WTC11 (cell line): ENCODE data around the gene PYGB. TPM values are rescaled to one million over a fixed set of nuclear protein-coding genes. Genes with fewer than 3 reads are reported as not detected.

ENCODE experiments used
- ATAC-seq: fragments of 200-7000 bp; cut with Tn5 transposase; 2 replicates; pipeline ENCODE4 v1.10.0; 2021; ENCODE audit warnings: mild to moderate bottlenecking, moderate library complexity
- CTCF ChIA-PET: fragments of 300-600 bp; sonication (Branson Sonifier 250); formaldehyde crosslinking; loops from one replicate; lab custom pipeline; 2021; ENCODE audit warnings: antibody characterized with exemption; lab: Charles Lee
- POLR2A ChIA-PET: fragments of 350-600 bp; sonication (Branson Sonifier 250); formaldehyde crosslinking; loops from one replicate; lab custom pipeline; 2021; ENCODE audit warnings: antibody characterized with exemption; lab: Charles Lee
- DNase-seq: peaks from one replicate; pipeline ENCODE4 v3.0.0; 2021; ENCODE audit warnings: low spot score
- H3K27ac Mint-ChIP-seq: 2 replicates; pipeline ENCODE4 v1.8.0; 2021; ENCODE audit warnings: mixed read lengths
- H3K27me3 Mint-ChIP-seq: 2 replicates; pipeline ENCODE4 v1.8.0; 2021; ENCODE audit warnings: low read depth, mild to moderate bottlenecking, moderate library complexity, mixed read lengths
- H3K36me3 Mint-ChIP-seq: 2 replicates; pipeline ENCODE4 v1.8.0; 2021; ENCODE audit warnings: mixed read lengths
- H3K4me1 Mint-ChIP-seq: 2 replicates; pipeline ENCODE4 v1.8.0; 2022; ENCODE audit warnings: mixed read lengths
- H3K4me3 Mint-ChIP-seq: 2 replicates; pipeline ENCODE4 v1.8.0; 2021; ENCODE audit warnings: mild to moderate bottlenecking, moderate library complexity, mixed read lengths
- H3K9me3 Mint-ChIP-seq: 2 replicates; pipeline ENCODE4 v1.8.0; 2021; ENCODE audit warnings: mixed read lengths
- CREB1 ChIP-seq: sonication (generic); formaldehyde crosslinking; IDR thresholded peaks from 2 replicates; pipeline ENCODE4 v1.8.0; 2023; ENCODE audit warnings: mild to moderate bottlenecking, missing genetic modification reagents
- ELF4 ChIP-seq: sonication (generic); formaldehyde crosslinking; IDR thresholded peaks from 2 replicates; pipeline ENCODE4 v1.8.1; 2022; ENCODE audit warnings: low read depth, mild to moderate bottlenecking, moderate library complexity, missing genetic modification reagents
- ESRRA ChIP-seq: sonication (generic); formaldehyde crosslinking; IDR thresholded peaks from 2 replicates; pipeline ENCODE4 v1.8.1; 2022; ENCODE audit warnings: mild to moderate bottlenecking, missing genetic modification reagents, borderline replicate concordance
- GTF2I ChIP-seq: fragments of 250-450 bp; sonication (Bioruptor Pico); conservative IDR thresholded peaks from 2 replicates; pipeline ENCODE4 v1.4.0; 2021; ENCODE audit warnings: mild to moderate bottlenecking
- KAT7 ChIP-seq: sonication (generic); formaldehyde crosslinking; IDR thresholded peaks from 2 replicates; pipeline ENCODE4 v1.8.1; 2023; ENCODE audit warnings: missing genetic modification reagents, mild to moderate bottlenecking, borderline replicate concordance
- MAX ChIP-seq: sonication (generic); formaldehyde crosslinking; IDR thresholded peaks from 2 replicates; pipeline ENCODE4 v1.8.0; 2022; ENCODE audit warnings: mild to moderate bottlenecking, missing genetic modification reagents
- MYBL2 ChIP-seq: sonication (generic); formaldehyde crosslinking; IDR thresholded peaks from 2 replicates; pipeline ENCODE4 v1.8.1; 2023; ENCODE audit warnings: mild to moderate bottlenecking, moderate library complexity, missing genetic modification reagents
- NFE2L1 ChIP-seq: sonication (generic); formaldehyde crosslinking; IDR thresholded peaks from 2 replicates; pipeline ENCODE4 v1.8.1; 2023; ENCODE audit warnings: missing genetic modification reagents
- OVOL2 ChIP-seq: fragments of 250-450 bp; sonication (Bioruptor Pico); IDR thresholded peaks from 2 replicates; pipeline ENCODE4 v1.9.0; 2021; ENCODE audit warnings: mild to moderate bottlenecking, borderline replicate concordance
- RELA ChIP-seq: sonication (generic); formaldehyde crosslinking; IDR thresholded peaks from 2 replicates; pipeline ENCODE4 v1.8.1; 2022; ENCODE audit warnings: missing genetic modification reagents, mild to moderate bottlenecking, borderline replicate concordance
- SP1 ChIP-seq: sonication (generic); formaldehyde crosslinking; conservative IDR thresholded peaks from 2 replicates; pipeline ENCODE4 v1.8.1; 2022; ENCODE audit warnings: missing genetic modification reagents
- TP53 ChIP-seq: sonication (generic); formaldehyde crosslinking; IDR thresholded peaks from 2 replicates; pipeline ENCODE4 v1.8.1; 2023; ENCODE audit warnings: mild to moderate bottlenecking, missing genetic modification reagents
- ZNF138 ChIP-seq: sonication (generic); formaldehyde crosslinking; conservative IDR thresholded peaks from 2 replicates; pipeline ENCODE4 v1.8.1; 2022; ENCODE audit warnings: mild to moderate bottlenecking, moderate library complexity, missing genetic modification reagents
- ZNF232 ChIP-seq: sonication (generic); formaldehyde crosslinking; IDR thresholded peaks from 2 replicates; pipeline ENCODE4 v1.8.0; 2022; ENCODE audit warnings: mild to moderate bottlenecking, missing genetic modification reagents
- ZNF317 ChIP-seq: sonication (generic); formaldehyde crosslinking; IDR thresholded peaks from 2 replicates; pipeline ENCODE4 v1.8.1; 2023; ENCODE audit warnings: low read depth, mild to moderate bottlenecking, moderate library complexity, missing genetic modification reagents, borderline replicate concordance
- ZNF396 ChIP-seq: fragments of 250-450 bp; sonication (Bioruptor Pico); IDR thresholded peaks from 2 replicates; pipeline ENCODE4 v1.8.0; 2021; ENCODE audit warnings: mild to moderate bottlenecking, moderate library complexity, borderline replicate concordance
- total RNA-seq: library from RNA; stranded (reverse); gene quantifications from 3 replicates; pipeline ENCODE4 v1.2.3, GENCODE V29; 2021
- TF ChIP-seq, protein P1 (sequence below): sonication (generic); formaldehyde crosslinking; IDR thresholded peaks from 2 replicates; pipeline ENCODE4 v1.8.1; 2022; ENCODE audit warnings: missing genetic modification reagents, borderline replicate concordance
- TF ChIP-seq, protein P2 (sequence below): fragments of 250-450 bp; sonication (Bioruptor Pico); IDR thresholded peaks from 2 replicates; pipeline ENCODE4 v1.9.0; 2021; ENCODE audit warnings: mild to moderate bottlenecking
- TF ChIP-seq, protein P3 (sequence below): sonication (generic); formaldehyde crosslinking; IDR thresholded peaks from 2 replicates; pipeline ENCODE4 v1.8.0; 2023; ENCODE audit warnings: missing genetic modification reagents, mild to moderate bottlenecking, borderline replicate concordance
- TF ChIP-seq, protein P4 (sequence below): sonication (generic); formaldehyde crosslinking; IDR thresholded peaks from 2 replicates; pipeline ENCODE4 v1.8.0; 2022; ENCODE audit warnings: mild to moderate bottlenecking, missing genetic modification reagents
- TF ChIP-seq, protein P5 (sequence below): sonication (generic); formaldehyde crosslinking; IDR thresholded peaks from 2 replicates; pipeline ENCODE4 v1.8.0; 2022; ENCODE audit warnings: mild to moderate bottlenecking, missing genetic modification reagents
- TF ChIP-seq, protein P6 (sequence below): fragments of 250-450 bp; sonication (Bioruptor Pico); IDR thresholded peaks from 2 replicates; pipeline ENCODE4 v1.9.0; 2021; ENCODE audit warnings: moderate library complexity, mild to moderate bottlenecking, inconsistent platforms, borderline replicate concordance

The PYGB gene
- total RNA-seq, 1 experiment from 2014 or later, result 48.5 TPM

- Mint-ChIP-seq H3K4me1 (peaks cover 36% of the 10 kb centered on the region), H3K9me3 (peaks cover 18% of the 10 kb centered on the region), H3K27ac (peak overlapping the region; percentile 66), H3K27me3 (no peaks in the 10 kb centered on the region), H3K36me3 (peaks cover 38% of the 10 kb centered on the region), H3K4me3 (no peak overlapping the region)
- ATAC-seq, result no peak
- POLR2A ChIA-PET, result interaction anchor here (0.5 kb wide), 1 partner anchor 198 kb away, joined by 4 read pairs; no protein-coding TSS in a partner anchor
- CTCF ChIA-PET, result interaction anchor here (0.9 to 1.5 kb wide), 4 partner anchors 9 to 71 kb away, joined by 3 to 10 read pairs (median 4); no protein-coding TSS in a partner anchor
- TF ChIP-seq, protein P1, sequence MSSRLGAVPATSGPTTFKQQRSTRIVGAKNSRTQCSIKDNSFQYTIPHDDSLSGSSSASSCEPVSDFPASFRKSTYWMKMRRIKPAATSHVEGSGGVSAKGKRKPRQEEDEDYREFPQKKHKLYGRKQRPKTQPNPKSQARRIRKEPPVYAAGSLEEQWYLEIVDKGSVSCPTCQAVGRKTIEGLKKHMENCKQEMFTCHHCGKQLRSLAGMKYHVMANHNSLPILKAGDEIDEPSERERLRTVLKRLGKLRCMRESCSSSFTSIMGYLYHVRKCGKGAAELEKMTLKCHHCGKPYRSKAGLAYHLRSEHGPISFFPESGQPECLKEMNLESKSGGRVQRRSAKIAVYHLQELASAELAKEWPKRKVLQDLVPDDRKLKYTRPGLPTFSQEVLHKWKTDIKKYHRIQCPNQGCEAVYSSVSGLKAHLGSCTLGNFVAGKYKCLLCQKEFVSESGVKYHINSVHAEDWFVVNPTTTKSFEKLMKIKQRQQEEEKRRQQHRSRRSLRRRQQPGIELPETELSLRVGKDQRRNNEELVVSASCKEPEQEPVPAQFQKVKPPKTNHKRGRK (CRISPR knock-in tag), result no peak
- no peak for TF ChIP-seq OVOL2 (CRISPR knock-in tag)
- TF ChIP-seq, protein P2, sequence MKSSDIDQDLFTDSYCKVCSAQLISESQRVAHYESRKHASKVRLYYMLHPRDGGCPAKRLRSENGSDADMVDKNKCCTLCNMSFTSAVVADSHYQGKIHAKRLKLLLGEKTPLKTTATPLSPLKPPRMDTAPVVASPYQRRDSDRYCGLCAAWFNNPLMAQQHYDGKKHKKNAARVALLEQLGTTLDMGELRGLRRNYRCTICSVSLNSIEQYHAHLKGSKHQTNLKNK (CRISPR knock-in tag), result no peak
- TF ChIP-seq, protein P3, sequence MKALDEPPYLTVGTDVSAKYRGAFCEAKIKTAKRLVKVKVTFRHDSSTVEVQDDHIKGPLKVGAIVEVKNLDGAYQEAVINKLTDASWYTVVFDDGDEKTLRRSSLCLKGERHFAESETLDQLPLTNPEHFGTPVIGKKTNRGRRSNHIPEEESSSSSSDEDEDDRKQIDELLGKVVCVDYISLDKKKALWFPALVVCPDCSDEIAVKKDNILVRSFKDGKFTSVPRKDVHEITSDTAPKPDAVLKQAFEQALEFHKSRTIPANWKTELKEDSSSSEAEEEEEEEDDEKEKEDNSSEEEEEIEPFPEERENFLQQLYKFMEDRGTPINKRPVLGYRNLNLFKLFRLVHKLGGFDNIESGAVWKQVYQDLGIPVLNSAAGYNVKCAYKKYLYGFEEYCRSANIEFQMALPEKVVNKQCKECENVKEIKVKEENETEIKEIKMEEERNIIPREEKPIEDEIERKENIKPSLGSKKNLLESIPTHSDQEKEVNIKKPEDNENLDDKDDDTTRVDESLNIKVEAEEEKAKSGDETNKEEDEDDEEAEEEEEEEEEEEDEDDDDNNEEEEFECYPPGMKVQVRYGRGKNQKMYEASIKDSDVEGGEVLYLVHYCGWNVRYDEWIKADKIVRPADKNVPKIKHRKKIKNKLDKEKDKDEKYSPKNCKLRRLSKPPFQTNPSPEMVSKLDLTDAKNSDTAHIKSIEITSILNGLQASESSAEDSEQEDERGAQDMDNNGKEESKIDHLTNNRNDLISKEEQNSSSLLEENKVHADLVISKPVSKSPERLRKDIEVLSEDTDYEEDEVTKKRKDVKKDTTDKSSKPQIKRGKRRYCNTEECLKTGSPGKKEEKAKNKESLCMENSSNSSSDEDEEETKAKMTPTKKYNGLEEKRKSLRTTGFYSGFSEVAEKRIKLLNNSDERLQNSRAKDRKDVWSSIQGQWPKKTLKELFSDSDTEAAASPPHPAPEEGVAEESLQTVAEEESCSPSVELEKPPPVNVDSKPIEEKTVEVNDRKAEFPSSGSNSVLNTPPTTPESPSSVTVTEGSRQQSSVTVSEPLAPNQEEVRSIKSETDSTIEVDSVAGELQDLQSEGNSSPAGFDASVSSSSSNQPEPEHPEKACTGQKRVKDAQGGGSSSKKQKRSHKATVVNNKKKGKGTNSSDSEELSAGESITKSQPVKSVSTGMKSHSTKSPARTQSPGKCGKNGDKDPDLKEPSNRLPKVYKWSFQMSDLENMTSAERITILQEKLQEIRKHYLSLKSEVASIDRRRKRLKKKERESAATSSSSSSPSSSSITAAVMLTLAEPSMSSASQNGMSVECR (CRISPR knock-in tag), result no peak
- TF ChIP-seq ELF4 (CRISPR knock-in tag), result no peak
- no peak for TF ChIP-seq ZNF317 (CRISPR knock-in tag)
- TF ChIP-seq SP1 (CRISPR knock-in tag), result no peak
- no peak for TF ChIP-seq KAT7 (CRISPR knock-in tag)
- no peak for TF ChIP-seq MYBL2 (CRISPR knock-in tag)
- TF ChIP-seq ZNF138 (CRISPR knock-in tag), result no peak
- TF ChIP-seq ESRRA (CRISPR knock-in tag), result no peak
- no peak for TF ChIP-seq RELA (CRISPR knock-in tag)
- TF ChIP-seq, all 79 proteins: peak for 0
- DNase-seq, result no peak
Observed at GRCh38 chr20:25327521-25328235, 79.8 kb downstream of the PYGB start.

GRCh38 chr20:25328954-25329498 lies 81.1 kb downstream of the PYGB start:
- peaks cover 23% of the 10 kb centered on the region for H3K9me3 Mint-ChIP-seq
- peak overlapping the region; percentile 23; the same call in 1 of the 2 replicates for H3K27ac Mint-ChIP-seq
- H3K36me3 Mint-ChIP-seq, result peaks cover 35% of the 10 kb centered on the region
- DNase-seq (no peak), ATAC-seq (no peak)
- ChIA-PET POLR2A (no interaction called here), CTCF (no interaction called here)
- H3K4me3 Mint-ChIP-seq, result no peak overlapping the region
- H3K4me1 Mint-ChIP-seq, result peaks cover 29% of the 10 kb centered on the region
- H3K27me3 Mint-ChIP-seq, result no peaks in the 10 kb centered on the region
- TF ChIP-seq TP53 (CRISPR knock-in tag), result no peak
- TF ChIP-seq MAX (CRISPR knock-in tag), result no peak
- TF ChIP-seq, protein P2 (CRISPR knock-in tag), result no peak
- TF ChIP-seq, protein P4, sequence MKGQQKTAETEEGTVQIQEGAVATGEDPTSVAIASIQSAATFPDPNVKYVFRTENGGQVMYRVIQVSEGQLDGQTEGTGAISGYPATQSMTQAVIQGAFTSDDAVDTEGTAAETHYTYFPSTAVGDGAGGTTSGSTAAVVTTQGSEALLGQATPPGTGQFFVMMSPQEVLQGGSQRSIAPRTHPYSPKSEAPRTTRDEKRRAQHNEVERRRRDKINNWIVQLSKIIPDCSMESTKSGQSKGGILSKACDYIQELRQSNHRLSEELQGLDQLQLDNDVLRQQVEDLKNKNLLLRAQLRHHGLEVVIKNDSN (CRISPR knock-in tag), result no peak
- no peak for TF ChIP-seq RELA (CRISPR knock-in tag)
- TF ChIP-seq GTF2I (CRISPR knock-in tag), result no peak
- no peak for TF ChIP-seq ZNF396 (CRISPR knock-in tag)
- TF ChIP-seq, protein P5, sequence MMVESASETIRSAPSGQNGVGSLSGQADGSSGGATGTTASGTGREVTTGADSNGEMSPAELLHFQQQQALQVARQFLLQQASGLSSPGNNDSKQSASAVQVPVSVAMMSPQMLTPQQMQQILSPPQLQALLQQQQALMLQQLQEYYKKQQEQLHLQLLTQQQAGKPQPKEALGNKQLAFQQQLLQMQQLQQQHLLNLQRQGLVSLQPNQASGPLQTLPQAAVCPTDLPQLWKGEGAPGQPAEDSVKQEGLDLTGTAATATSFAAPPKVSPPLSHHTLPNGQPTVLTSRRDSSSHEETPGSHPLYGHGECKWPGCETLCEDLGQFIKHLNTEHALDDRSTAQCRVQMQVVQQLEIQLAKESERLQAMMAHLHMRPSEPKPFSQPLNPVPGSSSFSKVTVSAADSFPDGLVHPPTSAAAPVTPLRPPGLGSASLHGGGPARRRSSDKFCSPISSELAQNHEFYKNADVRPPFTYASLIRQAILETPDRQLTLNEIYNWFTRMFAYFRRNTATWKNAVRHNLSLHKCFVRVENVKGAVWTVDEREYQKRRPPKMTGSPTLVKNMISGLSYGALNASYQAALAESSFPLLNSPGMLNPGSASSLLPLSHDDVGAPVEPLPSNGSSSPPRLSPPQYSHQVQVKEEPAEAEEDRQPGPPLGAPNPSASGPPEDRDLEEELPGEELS (CRISPR knock-in tag), result no peak
- TF ChIP-seq, protein P6, sequence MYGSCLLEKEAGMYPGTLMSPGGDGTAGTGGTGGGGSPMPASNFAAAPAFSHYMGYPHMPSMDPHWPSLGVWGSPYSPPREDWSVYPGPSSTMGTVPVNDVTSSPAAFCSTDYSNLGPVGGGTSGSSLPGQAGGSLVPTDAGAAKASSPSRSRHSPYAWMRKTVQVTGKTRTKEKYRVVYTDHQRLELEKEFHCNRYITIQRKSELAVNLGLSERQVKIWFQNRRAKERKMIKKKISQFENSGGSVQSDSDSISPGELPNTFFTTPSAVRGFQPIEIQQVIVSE, result no peak
- TF ChIP-seq CREB1, result no peak
- no peak for TF ChIP-seq ZNF232 (CRISPR knock-in tag)
- no peak for TF ChIP-seq NFE2L1
